ENCODE results near the gene VKORC1L1.
"Not testable (repeated sequence)": the region's sequence is repeated elsewhere in the genome, so short reads cannot be mapped to it uniquely, and the experiment has no call there.

Gene VKORC1L1

DNA sequence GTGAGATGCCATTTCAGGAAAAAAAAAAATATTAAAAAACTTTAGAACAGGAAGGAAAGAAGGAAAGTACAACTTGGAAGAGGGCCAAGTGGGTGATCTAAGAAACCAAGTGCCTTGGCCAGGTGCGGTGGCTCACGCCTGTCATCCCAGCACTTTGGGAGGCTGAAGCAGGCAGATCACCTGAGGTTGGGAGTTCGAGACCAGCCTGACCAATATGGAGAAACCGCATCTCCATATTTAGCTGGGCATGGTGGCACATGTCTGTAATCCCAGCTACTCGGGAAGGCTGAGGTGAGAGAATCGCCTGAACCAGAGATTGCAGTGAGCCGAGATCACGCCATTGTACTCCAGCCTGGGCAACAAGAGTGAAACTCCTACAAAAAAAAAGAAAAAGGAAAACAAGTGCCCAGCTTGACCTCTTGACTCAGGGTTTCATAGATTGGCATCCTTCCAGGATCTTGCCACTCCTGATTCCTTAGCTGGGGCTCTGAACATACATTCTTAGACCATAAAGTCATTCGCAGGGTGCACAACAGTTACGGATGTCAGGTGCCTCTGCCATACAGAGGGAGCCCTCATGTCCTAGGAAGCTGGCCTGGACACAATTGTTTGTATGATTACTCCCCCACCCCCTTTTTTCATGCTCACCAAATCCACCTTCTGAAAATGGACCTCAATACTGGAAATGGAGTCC lies 111.2 kb downstream of the VKORC1L1 start:
- Histone ChIP-seq H3F3A (ENCODE audit: low read depth) (no peaks in the 10 kb centered on the region), H3K4me3 (ENCODE audit: low read length, poor library complexity, severe bottlenecking) (no peak overlapping the region), H4K20me1 (ENCODE audit: insufficient read depth, low read length, poor library complexity, severe bottlenecking) (peaks cover 25% of the 10 kb centered on the region), H2AFZ (ENCODE audit: low read length) (no peak overlapping the region), H3K4me1 (ENCODE audit: insufficient read depth, low read length, poor library complexity, severe bottlenecking) (no peaks in the 10 kb centered on the region), H3K9me3 (ENCODE audit: insufficient read depth, low read depth, low read length) (no peaks in the 10 kb centered on the region), H3K9me2 (replicated peaks; ENCODE audit: low read depth, low read length) (no peaks in the 10 kb centered on the region), H3K79me2 (ENCODE audit: insufficient read depth, low read length) (peaks cover 29% of the 10 kb centered on the region), H3K36me3 (ENCODE audit: insufficient read depth, low read length) (peaks cover 4% of the 10 kb centered on the region; the same call in 1 of the 2 replicates), H3K27me3 (ENCODE audit: insufficient read depth, low read length, poor library complexity, severe bottlenecking) (no peaks in the 10 kb centered on the region), H3K4me2 (ENCODE audit: low read depth, low read length, poor library complexity, severe bottlenecking) (no peak overlapping the region), H3K9ac (ENCODE audit: low read depth, low read length, poor library complexity, severe bottlenecking) (no peak overlapping the region)
- TF ChIP-seq, protein P1, sequence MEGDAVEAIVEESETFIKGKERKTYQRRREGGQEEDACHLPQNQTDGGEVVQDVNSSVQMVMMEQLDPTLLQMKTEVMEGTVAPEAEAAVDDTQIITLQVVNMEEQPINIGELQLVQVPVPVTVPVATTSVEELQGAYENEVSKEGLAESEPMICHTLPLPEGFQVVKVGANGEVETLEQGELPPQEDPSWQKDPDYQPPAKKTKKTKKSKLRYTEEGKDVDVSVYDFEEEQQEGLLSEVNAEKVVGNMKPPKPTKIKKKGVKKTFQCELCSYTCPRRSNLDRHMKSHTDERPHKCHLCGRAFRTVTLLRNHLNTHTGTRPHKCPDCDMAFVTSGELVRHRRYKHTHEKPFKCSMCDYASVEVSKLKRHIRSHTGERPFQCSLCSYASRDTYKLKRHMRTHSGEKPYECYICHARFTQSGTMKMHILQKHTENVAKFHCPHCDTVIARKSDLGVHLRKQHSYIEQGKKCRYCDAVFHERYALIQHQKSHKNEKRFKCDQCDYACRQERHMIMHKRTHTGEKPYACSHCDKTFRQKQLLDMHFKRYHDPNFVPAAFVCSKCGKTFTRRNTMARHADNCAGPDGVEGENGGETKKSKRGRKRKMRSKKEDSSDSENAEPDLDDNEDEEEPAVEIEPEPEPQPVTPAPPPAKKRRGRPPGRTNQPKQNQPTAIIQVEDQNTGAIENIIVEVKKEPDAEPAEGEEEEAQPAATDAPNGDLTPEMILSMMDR (conservative IDR thresholded peaks at IDR 0.05; ENCODE audit: low read length): no peak
- TF ChIP-seq EZH2phosphoT487 (IDR thresholded peaks at IDR 0.05; ENCODE audit: borderline replicate concordance): no peak

DNA sequence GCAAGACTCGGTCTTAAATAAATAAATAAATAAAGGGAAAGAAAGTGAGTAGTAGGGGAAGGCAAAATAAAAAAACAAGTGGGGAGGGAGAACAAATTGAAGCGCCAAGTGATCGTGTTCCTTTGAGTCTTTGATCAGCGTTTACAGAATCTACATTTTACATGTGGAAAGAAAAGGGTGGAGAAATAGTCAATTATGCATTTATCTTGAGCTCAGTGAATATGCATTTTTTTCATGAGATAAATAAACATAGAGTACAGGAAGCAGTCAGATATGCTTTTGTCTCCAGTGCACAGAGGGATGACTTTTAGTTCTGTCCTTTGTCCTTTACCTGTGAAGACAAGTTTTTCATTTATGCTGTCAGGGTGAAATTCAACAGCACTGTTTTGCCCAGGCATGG lies 115.2 kb downstream of the VKORC1L1 start:
- no peak overlapping the region for H3K4me3 ChIP-seq (ENCODE audit: low read length, poor library complexity, severe bottlenecking)

DNA sequence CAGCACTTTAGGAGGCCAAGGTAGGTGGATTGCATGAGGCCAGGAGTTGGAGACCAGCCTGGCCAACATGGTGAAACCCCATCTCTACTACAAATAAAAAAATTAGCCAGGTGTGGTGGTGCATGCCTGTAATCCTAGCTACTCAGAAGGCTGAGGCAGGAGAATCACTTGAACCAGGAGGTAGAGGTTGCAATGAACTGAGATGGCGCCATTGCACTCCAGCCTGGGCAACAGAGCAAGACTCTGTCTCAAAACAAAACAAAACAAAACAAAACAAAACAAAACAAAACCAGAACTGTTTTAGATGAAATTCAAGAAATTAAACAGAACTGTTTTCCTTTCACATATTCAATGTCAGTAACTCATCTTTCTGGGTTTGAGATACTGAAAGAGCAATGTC lies 115.6 kb downstream of the VKORC1L1 start:
- not testable (repeated sequence) for H2AFZ ChIP-seq (ENCODE audit: low read length); H3K9me2 ChIP-seq (replicated peaks; ENCODE audit: low read depth, low read length); H3F3A ChIP-seq (ENCODE audit: low read depth); H3K4me2 ChIP-seq (ENCODE audit: low read depth, low read length, poor library complexity, severe bottlenecking); H3K9ac ChIP-seq (ENCODE audit: low read depth, low read length, poor library complexity, severe bottlenecking); H3K79me2 ChIP-seq (ENCODE audit: insufficient read depth, low read length); H3K4me3 ChIP-seq (ENCODE audit: low read length, poor library complexity, severe bottlenecking); H3K9me3 ChIP-seq (ENCODE audit: insufficient read depth, low read depth, low read length); H4K20me1 ChIP-seq (ENCODE audit: insufficient read depth, low read length, poor library complexity, severe bottlenecking); H3K4me1 ChIP-seq (ENCODE audit: insufficient read depth, low read length, poor library complexity, severe bottlenecking); H3K36me3 ChIP-seq (ENCODE audit: insufficient read depth, low read length); H3K27me3 ChIP-seq (ENCODE audit: insufficient read depth, low read length, poor library complexity, severe bottlenecking)
- TF ChIP-seq, protein P1 (conservative IDR thresholded peaks at IDR 0.05; ENCODE audit: low read length): 0 out of 2 replicates have a peak, but pooled peaks have one; percentile 12

More for the DNA sequence above, 115.2 kb downstream of the VKORC1L1 start:
- H3K79me2 ChIP-seq (ENCODE audit: insufficient read depth, low read length): no peaks in the 10 kb centered on the region
- no peaks in the 10 kb centered on the region for H4K20me1 ChIP-seq (ENCODE audit: insufficient read depth, low read length, poor library complexity, severe bottlenecking)
- H3K9me2 ChIP-seq (replicated peaks; ENCODE audit: low read depth, low read length): no peaks in the 10 kb centered on the region
- no peaks in the 10 kb centered on the region for H3K27me3 ChIP-seq (ENCODE audit: insufficient read depth, low read length, poor library complexity, severe bottlenecking)
- no peak overlapping the region for H2AFZ ChIP-seq (ENCODE audit: low read length)
- H3K4me2 ChIP-seq (ENCODE audit: low read depth, low read length, poor library complexity, severe bottlenecking): no peak overlapping the region
- no peaks in the 10 kb centered on the region for H3K9me3 ChIP-seq (ENCODE audit: insufficient read depth, low read depth, low read length)
- TF ChIP-seq, protein P1 (conservative IDR thresholded peaks at IDR 0.05; ENCODE audit: low read length): no peak
- no peak for TF ChIP-seq EZH2phosphoT487 (IDR thresholded peaks at IDR 0.05; ENCODE audit: borderline replicate concordance)
- H3K36me3 ChIP-seq (ENCODE audit: insufficient read depth, low read length): no peaks in the 10 kb centered on the region
- no peaks in the 10 kb centered on the region for H3K4me1 ChIP-seq (ENCODE audit: insufficient read depth, low read length, poor library complexity, severe bottlenecking)
- no peak overlapping the region for H3K9ac ChIP-seq (ENCODE audit: low read depth, low read length, poor library complexity, severe bottlenecking)
- H3F3A ChIP-seq (ENCODE audit: low read depth): no peaks in the 10 kb centered on the region
